ENCODE measurements around the gene PCNX2. TPM values are rescaled to one million over a fixed set of nuclear protein-coding genes. Genes with fewer than 3 reads are reported as not detected.

The PCNX2 gene
- total RNA-seq, 6 experiments from 2014 or later, result 9.9 to 15.6 (median 13.5) TPM

DNA sequence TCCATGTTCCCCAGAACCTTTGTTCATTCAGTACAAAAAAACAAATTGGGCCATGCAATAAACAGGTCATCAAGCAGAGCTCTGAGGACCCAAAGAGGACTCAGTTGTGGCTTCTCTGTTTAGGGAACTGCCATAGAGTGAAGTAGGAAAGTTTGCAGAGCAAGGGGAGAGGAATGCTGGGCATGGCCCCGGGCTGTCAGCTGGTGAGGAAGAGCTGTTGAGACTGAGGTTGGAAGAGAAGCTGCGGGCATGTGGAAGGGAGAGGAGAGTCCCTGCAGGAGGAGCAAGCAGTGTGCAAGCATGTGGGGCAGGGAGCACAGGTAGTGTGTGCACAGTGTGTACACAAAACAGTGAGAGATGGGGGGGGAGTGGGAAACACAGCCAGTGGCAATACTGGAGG lies 273.3 kb downstream of the PCNX2 start:
- H3K36me3 Mint-ChIP-seq (ENCODE audit: low read depth), result peaks cover 5% of the 10 kb centered on the region; the same call in 1 of the 2 replicates
- peaks cover 4% of the 10 kb centered on the region; the same call in 1 of the 2 replicates for H3K27me3 Mint-ChIP-seq (ENCODE audit: insufficient read depth)
- H3K27ac Mint-ChIP-seq, result no peak overlapping the region
- no peak for DNase-seq
- H3K4me1 Mint-ChIP-seq (ENCODE audit: low read depth), result no peaks in the 10 kb centered on the region
- TF ChIP-seq, protein P1, sequence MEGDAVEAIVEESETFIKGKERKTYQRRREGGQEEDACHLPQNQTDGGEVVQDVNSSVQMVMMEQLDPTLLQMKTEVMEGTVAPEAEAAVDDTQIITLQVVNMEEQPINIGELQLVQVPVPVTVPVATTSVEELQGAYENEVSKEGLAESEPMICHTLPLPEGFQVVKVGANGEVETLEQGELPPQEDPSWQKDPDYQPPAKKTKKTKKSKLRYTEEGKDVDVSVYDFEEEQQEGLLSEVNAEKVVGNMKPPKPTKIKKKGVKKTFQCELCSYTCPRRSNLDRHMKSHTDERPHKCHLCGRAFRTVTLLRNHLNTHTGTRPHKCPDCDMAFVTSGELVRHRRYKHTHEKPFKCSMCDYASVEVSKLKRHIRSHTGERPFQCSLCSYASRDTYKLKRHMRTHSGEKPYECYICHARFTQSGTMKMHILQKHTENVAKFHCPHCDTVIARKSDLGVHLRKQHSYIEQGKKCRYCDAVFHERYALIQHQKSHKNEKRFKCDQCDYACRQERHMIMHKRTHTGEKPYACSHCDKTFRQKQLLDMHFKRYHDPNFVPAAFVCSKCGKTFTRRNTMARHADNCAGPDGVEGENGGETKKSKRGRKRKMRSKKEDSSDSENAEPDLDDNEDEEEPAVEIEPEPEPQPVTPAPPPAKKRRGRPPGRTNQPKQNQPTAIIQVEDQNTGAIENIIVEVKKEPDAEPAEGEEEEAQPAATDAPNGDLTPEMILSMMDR (IDR thresholded peaks at IDR 0.05), result no peak
- no peak overlapping the region for H3K4me3 Mint-ChIP-seq
- no peaks in the 10 kb centered on the region for H3K9me3 Mint-ChIP-seq

DNA sequence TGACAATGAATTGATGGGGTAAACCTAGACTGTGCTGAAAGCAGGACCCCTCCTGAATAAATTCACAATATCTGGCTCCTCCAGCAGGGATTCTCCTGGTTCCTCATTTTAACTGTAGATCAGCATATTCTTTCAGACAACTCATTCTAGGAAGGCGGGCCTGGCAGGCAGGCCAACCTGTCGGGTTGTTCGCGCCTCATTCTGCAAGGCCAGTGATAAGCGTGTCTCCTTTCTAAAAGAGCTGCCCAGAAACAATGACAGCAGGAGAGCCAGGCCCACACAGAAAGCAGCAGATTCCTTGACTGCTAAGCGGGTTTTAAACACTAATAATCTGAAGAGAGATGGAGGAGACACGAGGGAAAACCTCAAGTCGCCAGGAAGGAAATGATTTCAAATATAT lies 275.1 kb downstream of the PCNX2 start:
- Mint-ChIP-seq H3K36me3 (ENCODE audit: low read depth) (peaks cover 5% of the 10 kb centered on the region; the same call in 1 of the 2 replicates), H3K27me3 (ENCODE audit: insufficient read depth) (no peaks in the 10 kb centered on the region), H3K4me3 (no peak overlapping the region), H3K27ac (no peak overlapping the region), H3K4me1 (ENCODE audit: low read depth) (no peaks in the 10 kb centered on the region), H3K9me3 (no peaks in the 10 kb centered on the region)
- no peak for DNase-seq
- TF ChIP-seq, protein P1 (IDR thresholded peaks at IDR 0.05), result no peak

DNA sequence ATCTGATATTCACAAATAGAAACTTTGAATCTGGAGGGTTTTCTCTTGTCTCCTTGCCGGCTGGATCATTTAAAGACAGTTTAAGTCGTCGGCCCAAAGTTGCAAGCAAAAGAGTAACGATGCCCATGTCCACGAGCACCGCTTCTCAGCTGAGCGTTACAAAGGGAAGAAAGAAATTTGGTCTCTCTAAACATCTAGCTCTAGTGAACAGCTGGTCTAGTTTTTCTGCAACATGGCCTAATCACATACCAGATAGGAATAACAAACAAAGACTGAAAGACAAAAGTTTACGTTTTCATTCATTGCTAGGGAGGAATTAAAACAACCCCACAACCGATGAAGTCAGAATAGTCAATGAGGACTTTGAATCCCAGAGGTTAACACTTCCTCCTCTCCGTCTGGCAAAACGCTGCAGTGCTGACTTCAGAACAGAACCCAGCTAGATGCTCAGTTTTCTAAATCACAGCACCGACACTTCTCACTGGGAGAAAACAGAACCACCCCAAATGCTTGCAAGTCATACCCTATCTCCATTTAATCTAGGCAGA lies 275.7 kb downstream of the PCNX2 start:
- H3K9me3 Mint-ChIP-seq, result no peaks in the 10 kb centered on the region
- TF ChIP-seq, protein P1 (IDR thresholded peaks at IDR 0.05), result no peak
- H3K36me3 Mint-ChIP-seq (ENCODE audit: low read depth), result peaks cover 6% of the 10 kb centered on the region; the same call in 1 of the 2 replicates
- H3K4me3 Mint-ChIP-seq, result no peak overlapping the region
- no peak for DNase-seq
- no peak overlapping the region for H3K27ac Mint-ChIP-seq
- H3K4me1 Mint-ChIP-seq (ENCODE audit: low read depth), result no peaks in the 10 kb centered on the region
- no peaks in the 10 kb centered on the region for H3K27me3 Mint-ChIP-seq (ENCODE audit: insufficient read depth)

DNA sequence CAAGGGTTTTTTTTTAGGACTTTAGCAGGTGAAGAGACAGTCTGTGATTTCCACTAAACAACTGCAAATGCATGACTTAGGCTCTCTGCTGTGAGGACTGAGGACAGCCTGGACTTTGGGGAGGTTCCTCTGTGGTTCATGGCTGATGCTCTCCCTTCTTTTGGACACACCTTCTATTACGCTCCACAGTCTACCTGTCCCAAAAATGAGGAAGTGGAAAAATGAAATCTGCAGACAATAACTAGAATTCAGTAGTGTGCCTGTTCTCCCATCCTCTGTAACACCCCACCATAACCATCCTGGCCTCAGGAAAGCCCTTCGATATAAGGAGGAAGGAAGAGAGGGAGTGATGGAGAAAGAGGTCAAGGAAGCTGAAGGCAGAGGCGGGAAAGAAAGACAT lies 276.4 kb downstream of the PCNX2 start:
- no peak overlapping the region for H3K27ac Mint-ChIP-seq
- H3K4me3 Mint-ChIP-seq, result no peak overlapping the region
- no peak for DNase-seq
- peaks cover 14% of the 10 kb centered on the region; the same call in 1 of the 2 replicates for H3K36me3 Mint-ChIP-seq (ENCODE audit: low read depth)
- no peaks in the 10 kb centered on the region for H3K9me3 Mint-ChIP-seq
- TF ChIP-seq, protein P1 (IDR thresholded peaks at IDR 0.05), result no peak
- no peaks in the 10 kb centered on the region for H3K4me1 Mint-ChIP-seq (ENCODE audit: low read depth)
- H3K27me3 Mint-ChIP-seq (ENCODE audit: insufficient read depth), result 0 out of 2 replicates have a peak, but pooled peaks cover under 1% of the 10 kb centered on the region

DNA sequence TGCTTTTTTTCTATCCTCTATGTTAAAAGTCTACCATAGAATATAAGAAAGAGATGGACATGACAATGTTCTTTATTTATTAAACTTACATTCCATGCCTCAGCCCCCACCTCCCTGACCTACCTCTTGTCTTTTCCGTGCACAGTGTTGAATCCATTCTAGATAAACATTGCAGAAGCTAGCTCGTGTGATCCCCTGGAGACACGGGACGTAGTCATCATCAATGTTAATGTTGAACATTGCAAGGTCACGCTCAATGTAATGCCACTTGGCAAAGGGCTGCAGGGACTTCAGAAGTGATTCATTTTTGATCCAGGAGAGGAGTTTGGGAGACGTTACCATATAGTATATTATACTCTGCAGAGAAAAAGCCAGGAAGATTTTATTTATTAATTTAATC lies 278.7 kb downstream of the PCNX2 start:
- no peak for DNase-seq
- no peak overlapping the region for H3K4me3 Mint-ChIP-seq

More for the DNA sequence above, 278.7 kb downstream of the PCNX2 start:
- Mint-ChIP-seq H3K4me1 (ENCODE audit: low read depth) (no peaks in the 10 kb centered on the region), H3K9me3 (no peaks in the 10 kb centered on the region), H3K27ac (no peak overlapping the region), H3K36me3 (ENCODE audit: low read depth) (peaks cover 28% of the 10 kb centered on the region), H3K27me3 (ENCODE audit: insufficient read depth) (peaks cover 4% of the 10 kb centered on the region; the same call in 1 of the 2 replicates)
- TF ChIP-seq, protein P1 (IDR thresholded peaks at IDR 0.05), result no peak
